HG03280 (cell line): ENCODE measurements around the gene ARID5A.
"Not testable (repeated sequence)": the region's sequence is repeated elsewhere in the genome, so short reads cannot be mapped to it uniquely, and the experiment has no call there.

Experiments used
- ATAC-seq: cut with Tn5 transposase; IDR thresholded peaks from one replicate; pipeline ENCODE4 v1.9.1; 2021; ENCODE audit warnings: mild to moderate bottlenecking, moderate library complexity; ENCODE audit not compliant: unreplicated experiment

Gene ARID5A, protein sequence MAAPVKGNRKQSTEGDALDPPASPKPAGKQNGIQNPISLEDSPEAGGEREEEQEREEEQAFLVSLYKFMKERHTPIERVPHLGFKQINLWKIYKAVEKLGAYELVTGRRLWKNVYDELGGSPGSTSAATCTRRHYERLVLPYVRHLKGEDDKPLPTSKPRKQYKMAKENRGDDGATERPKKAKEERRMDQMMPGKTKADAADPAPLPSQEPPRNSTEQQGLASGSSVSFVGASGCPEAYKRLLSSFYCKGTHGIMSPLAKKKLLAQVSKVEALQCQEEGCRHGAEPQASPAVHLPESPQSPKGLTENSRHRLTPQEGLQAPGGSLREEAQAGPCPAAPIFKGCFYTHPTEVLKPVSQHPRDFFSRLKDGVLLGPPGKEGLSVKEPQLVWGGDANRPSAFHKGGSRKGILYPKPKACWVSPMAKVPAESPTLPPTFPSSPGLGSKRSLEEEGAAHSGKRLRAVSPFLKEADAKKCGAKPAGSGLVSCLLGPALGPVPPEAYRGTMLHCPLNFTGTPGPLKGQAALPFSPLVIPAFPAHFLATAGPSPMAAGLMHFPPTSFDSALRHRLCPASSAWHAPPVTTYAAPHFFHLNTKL

GRCh38 chr2:96536445-96537065 lies at the start of gene ARID5A:
Gene ARID5A (plus strand): TSS chr2:96536752. CDS start chr2:96536827, 75 bp downstream.
- ATAC-seq: peak; percentile 60

GRCh38 chr2:96489261-96489660 lies 47.3 kb upstream of the ARID5A start:
- no peak for ATAC-seq

DNA sequence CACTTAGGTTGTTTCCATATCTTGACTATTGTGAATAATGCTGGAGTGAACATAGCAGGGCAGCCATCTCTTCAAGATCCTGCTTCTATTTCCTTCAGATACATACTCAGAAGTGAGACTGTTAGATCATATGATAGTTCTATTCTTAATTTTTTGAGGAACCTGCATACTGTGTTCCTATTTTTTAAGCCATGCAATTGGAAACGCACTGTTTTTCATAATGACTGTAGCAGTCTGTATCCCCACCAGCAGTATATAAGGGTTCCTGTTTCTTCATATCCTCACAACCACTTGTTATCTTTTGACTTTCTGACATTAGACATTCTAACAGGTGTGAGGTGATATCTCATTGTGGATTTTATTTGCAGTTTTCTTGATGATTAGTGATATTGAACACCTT lies 46.9 kb upstream of the ARID5A start:
- no peak for ATAC-seq

DNA sequence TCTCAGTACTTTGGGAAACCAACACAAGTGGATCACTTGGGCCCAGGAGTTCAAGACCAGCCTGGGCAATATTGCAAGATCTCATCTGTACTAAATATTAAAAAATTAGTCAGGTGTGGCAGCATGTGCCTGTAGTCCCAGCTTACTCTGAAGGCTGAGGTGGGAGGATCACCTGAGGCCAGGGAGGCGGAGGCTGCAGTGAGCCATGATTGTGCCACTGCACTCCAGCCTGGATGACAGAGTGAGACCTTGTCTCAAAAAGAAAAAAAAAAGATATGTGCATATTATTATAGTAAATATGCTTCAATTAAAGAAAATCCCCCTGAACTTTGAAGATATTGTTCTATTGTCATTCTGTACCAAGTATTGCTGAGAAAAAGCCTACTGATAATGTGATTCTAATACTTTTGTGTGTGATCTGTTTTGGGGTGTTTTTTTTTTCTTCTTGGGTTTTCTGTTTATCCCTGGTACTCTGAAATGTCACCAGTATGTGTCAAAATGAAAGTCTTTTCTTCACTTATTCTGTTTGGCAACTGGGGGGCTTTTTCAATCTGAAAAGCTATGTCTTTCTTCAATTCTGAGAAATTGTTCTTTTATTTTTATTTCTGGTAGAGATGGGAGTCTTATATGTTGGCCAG lies 44.6 kb upstream of the ARID5A start:
- no peak for ATAC-seq

- no peak for ATAC-seq
Observed at GRCh38 chr2:96493072-96493471, 43.5 kb upstream of the ARID5A start.

GRCh38 chr2:96494188-96494587 lies 42.4 kb upstream of the ARID5A start:
- no peak for ATAC-seq

DNA sequence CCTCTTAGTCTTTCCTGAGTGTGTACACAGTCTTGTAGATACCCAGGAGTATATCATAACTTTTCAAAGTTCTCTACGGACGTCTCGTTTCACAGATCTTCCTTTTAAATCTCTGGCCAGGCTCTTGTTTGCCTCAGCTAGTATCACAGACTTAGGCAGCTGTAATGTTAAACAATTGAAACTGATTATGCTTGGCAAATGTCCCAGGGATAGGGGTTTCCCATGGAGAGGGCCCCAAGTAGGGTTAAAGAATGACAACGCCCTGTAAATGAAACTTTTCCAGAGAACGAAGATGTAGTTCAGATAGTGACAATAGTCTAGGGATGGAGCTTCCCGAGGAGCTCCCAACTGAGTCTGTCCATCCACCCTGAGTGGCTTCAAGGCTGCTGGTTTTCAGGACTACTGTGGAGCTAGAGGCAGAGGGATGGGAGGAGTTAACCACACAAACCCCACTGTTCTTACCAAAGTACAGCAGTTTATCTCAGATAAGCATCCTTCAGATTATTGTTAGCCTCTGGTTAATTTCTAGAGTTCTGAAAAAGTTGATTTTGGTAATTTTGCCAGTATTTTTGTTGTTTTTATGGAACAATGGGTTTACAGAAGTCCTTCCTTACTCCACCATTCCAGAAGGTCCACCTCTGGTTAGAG lies 40.4 kb upstream of the ARID5A start:
- no peak for ATAC-seq

DNA sequence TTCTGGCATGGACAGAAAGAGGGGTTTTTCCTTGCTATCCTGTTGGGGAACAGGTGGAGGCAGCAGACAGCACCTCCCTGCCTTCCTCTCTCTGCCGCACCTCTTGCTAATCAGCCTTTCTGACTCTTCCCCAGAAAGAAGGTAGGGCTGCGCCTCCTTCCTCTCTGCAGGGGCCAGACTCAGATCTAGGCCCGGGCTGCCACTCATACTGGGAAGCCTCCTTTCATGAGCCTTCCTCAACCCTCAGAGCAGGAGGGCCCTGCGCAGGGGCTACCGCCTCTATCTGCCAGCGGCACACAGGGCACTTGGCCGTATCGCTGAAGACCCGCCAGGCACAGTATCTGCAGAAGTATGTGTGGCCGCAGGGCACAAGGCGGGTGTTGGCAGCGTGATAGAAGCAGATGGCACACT lies 38.5 kb upstream of the ARID5A start:
- no peak for ATAC-seq

DNA sequence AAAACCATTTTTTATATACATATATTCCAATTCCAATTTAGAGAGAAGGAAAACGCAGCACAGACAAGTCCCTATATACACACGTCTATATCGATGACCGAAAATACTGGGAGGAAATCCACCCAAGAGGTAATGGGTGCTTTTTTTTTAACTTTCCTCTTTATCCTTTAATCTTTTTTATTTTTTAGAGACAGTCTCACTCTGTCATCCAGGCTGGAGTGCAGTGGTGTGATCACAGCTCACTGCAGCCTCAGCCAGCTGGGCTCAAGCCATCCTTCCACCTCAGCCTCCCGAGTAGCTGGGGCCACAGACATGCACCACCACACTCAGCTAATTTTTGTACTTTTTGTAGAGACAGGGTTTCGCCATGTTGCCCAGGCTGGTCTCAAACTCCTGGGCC lies 37.9 kb upstream of the ARID5A start:
- ATAC-seq: not testable (repeated sequence)

DNA sequence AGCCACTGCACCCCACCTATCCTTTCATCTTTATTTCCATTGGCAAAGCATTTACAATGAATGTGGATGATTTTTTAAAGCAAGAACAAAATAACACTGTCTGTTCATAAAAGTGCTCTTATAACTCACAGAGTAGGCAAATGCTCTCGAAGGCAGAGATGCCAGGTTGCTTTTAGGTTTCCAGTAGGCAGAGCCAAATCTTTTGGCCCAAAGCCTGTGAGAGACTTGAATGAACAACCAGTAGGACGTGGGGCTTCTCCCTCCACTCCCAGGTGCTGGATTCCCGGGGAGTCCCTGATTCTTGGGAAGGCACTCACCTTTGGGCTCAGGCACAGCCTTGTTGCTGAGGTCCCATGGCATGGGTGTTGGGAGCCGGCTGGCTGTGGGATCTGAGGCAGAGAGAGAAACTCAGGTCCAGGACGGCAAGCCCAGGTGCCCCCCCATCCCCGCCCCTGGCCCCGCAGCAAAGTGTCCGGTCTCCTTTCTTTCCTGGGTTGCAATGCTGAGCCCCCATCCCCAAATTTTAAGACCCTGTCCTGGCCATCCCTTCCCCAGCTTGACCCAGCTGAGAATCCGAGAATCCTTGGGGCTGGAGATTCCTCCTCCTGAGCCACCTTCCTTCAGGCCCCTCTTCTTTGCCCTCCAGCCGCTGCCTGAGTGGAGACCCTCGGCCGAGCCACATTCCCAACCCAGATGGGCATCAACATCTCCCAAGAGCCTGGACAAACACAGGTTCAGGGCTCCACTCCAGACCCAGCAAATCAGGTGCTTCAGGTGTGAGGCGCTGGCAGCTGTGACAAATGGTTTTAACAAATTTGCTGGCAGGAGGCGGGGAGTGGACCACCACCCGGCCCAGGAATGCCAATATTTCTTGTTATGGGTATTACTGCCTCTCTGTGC lies 37.2 kb upstream of the ARID5A start:
- no peak for ATAC-seq

- no peak for ATAC-seq
Observed at GRCh38 chr2:96500385-96501066, 36.0 kb upstream of the ARID5A start.

DNA sequence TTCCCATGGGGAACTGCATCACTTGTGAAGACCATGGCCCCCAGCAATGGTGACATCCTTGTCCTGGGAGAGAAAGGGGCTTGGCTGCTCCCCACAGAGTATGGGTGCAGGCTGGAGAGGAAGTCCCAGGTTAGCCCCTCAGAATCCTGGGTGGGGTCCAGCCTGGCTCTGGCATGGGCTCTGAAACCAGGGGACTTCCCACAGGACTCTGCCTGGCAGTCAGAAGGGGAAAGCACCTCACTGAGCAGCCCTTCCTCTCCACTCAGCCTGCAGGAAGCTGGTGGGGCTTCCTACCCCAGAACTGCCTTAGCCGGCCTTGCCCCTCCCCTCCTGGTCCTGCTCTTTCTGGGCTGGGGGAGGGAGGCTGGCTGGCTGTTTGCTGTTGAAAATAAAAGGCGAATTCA lies 35.1 kb upstream of the ARID5A start:
- ATAC-seq: no peak

- ATAC-seq: no peak
Observed at GRCh38 chr2:96501886-96502810, 34.4 kb upstream of the ARID5A start.

DNA sequence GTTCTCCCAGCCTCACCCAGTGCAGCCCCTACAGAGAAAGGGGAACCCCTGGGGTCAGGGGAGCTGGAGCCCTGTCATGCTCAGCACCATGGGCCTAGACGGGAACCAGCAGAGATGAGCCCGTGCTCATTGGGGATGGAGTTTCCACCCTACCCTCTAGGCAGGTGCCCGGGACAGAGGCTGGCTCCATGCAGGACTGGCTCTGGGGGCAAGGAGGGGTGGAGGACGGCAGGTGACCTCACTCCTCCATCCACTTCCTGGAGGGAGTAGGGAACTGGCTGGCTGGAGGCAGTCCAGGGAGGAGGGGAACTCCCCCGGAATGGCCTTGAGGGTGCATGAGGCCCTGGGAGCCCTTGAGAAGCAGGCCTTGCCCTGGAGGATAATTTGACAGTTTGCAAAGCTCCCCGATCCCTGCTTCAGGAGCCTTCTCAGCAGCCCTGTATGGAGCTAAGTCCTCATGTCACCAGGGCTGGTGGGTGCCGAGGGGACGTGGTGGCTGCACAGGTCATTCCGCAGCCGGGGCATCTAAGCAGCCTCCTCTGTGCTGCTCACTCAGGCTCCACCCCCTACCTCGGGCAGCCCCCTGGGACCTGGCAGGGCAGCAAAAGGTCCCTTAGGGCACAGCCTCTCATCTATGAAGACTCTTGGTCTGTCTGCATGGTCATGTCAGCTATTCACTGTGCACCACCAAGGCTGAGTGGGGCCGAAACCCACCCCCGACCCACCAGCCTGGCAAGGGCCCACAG lies 33.5 kb upstream of the ARID5A start:
- ATAC-seq: no peak

DNA sequence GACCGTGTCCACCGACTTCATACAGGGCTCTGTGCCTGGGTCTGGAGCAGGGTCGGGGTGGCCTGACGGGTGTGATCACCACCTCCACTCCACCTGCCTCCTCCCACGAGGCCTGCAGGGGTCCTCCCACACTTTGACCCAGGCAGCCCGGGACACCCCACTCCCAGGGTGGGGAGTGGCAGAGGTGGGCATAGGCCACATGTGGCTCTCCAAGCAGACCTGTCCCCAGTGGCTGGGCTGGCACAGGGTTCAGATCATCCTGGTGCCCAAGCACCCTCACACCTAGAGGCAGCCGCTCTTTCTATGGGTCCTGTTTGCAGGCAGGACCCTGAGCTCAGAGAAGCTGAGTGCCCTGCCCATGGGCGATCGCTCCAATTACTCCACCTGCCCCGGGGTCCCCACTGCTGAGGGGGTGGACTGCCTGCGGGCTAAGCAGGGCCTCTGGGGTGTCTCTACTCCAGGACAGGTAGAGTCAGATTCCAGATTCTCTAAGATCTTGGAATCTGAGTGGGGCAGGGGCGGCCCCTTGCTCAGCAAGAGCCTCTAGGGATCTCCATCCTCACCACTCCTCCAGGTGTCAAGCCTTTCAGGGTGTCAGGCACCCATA lies 32.8 kb upstream of the ARID5A start:
- ATAC-seq: no peak

DNA sequence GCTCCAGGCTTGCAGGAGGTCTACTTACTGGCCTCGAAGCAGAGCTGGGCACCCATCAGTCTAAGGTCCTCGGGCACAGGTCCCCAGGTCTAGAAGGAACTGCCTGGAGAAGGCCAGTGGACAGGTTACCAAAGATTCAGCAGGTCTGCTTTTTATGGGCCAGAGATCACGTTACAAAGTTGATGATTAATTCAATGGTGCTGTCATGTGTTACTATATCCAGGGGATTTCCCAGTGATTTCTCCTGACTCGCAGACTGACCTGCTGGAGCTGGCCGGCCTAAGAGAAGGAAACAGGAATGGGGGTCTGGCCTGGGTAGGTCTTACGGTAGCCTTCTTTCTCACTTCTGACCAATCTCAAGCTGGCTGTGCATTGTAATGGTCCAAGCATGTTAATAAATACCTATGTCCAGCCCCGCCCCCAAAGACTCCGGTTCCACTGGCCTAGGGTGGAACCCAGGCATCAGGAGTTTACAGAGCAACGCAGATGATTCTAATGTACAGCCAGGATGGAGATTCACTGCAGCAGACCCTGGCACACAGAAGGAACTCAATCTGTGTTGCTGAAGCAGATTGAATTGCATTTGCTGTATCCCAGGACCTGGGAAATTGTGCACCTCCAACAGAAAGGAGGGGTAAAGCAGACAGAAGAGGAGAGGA lies 31.2 kb upstream of the ARID5A start, which contains the start of gene NEURL3:
TSS of gene NEURL3 (minus strand) at position 127 of the 659 bp plus-strand sequence. CDS start at position 56, 71 bp downstream.
- no peak for ATAC-seq
